Coronary artery (tissue), 2 donors: ENCODE measurements around the gene GNG4.
"Not testable (repeated sequence)": the region's sequence is repeated elsewhere in the genome, so short reads cannot be mapped to it uniquely, and the experiment has no call there.

Experiments used
- DNase-seq: peaks from one replicate; pipeline ENCODE4 v3.0.0-alpha.2; 2017; ENCODE audit warnings: low spot score
- H3K27ac ChIP-seq, 2 donors: fragments of 200-600 bp; sonication (generic); one replicate each; pipeline ENCODE4 v1.5.1; 2016 to 2019
- H3K4me3 ChIP-seq: fragments of 200-600 bp; sonication (generic); 2 replicates; pipeline ENCODE4 v1.5.1; 2016; ENCODE audit warnings: mild to moderate bottlenecking, moderate library complexity
- TF ChIP-seq, protein P1 (sequence below): fragments of 200-600 bp; sonication (generic); IDR thresholded peaks from one replicate; pipeline ENCODE4 v1.5.1; 2019; ENCODE audit warnings: antibody characterized with exemption

Gene GNG4

DNA sequence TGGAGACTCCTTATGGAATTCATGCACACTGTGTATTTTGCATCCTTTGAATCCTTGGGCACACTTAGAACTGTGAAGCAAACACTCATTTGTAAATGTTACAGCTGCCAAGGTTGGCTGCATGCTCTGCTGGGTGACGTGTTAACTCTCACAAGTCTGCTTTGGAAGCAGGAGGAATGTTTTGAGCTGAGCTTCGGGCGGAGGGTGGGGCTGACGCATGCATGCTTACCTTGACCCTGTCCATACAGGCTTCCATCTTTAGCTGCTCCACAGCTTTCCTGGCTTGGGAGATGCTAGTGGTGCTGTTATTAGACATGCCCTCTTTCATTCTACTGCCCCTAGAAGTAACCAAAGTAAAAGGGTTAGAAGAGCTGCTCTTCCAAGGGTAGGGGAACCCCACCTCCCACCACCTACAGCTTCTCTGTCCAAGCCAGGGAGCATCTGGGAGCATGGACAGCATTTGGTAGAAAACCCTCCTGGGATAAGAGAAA lies 66.0 kb downstream of the GNG4 start:
- H3K27ac ChIP-seq = no peak overlapping the region
- TF ChIP-seq, protein P1, sequence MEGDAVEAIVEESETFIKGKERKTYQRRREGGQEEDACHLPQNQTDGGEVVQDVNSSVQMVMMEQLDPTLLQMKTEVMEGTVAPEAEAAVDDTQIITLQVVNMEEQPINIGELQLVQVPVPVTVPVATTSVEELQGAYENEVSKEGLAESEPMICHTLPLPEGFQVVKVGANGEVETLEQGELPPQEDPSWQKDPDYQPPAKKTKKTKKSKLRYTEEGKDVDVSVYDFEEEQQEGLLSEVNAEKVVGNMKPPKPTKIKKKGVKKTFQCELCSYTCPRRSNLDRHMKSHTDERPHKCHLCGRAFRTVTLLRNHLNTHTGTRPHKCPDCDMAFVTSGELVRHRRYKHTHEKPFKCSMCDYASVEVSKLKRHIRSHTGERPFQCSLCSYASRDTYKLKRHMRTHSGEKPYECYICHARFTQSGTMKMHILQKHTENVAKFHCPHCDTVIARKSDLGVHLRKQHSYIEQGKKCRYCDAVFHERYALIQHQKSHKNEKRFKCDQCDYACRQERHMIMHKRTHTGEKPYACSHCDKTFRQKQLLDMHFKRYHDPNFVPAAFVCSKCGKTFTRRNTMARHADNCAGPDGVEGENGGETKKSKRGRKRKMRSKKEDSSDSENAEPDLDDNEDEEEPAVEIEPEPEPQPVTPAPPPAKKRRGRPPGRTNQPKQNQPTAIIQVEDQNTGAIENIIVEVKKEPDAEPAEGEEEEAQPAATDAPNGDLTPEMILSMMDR = no peak
- DNase-seq = no peak
- H3K4me3 ChIP-seq = no peak overlapping the region

DNA sequence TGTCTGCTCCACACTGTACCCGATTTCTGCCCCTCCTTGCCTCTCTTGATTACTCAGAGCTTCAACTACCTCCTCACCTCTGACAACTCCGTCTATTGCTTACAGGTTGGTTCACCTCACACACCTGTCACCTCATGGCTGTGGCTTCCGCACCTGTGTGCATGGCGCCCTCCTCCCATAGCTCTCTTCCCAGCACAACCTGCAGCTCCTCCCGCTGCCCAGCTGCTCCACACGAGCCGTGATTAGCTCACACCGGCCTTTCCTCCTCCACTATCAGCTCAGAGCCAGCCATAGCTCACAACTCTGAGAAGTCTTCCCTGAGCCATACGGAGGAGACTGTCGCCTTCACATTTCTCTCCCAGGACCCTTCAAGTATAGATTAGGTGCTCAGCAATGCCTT lies 67.5 kb downstream of the GNG4 start:
- no peak for DNase-seq
- Histone ChIP-seq H3K27ac (no peak overlapping the region), H3K4me3 (no peak overlapping the region)
- TF ChIP-seq, protein P1 = no peak

DNA sequence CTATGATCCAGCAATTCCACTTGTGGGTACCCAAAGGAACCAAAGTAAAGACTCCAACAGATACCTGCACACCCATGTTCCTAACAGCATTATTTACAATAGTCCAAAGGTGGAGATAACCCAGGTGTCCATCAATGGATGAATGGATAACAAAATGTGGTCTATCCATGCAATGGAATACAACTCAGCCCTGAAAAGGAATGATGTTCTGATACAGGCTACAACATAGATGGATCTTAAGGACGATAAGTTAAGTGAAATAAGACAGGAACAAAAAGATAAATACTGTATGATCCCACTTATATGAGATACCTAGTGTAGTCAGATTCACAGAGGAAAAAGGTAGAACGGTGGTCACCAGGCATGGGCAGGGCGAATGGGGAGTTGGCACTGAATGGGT lies 69.7 kb downstream of the GNG4 start:
- no peak for DNase-seq
- TF ChIP-seq, protein P1 = no peak
- H3K4me3 ChIP-seq = no peak overlapping the region
- no peak overlapping the region for H3K27ac ChIP-seq

DNA sequence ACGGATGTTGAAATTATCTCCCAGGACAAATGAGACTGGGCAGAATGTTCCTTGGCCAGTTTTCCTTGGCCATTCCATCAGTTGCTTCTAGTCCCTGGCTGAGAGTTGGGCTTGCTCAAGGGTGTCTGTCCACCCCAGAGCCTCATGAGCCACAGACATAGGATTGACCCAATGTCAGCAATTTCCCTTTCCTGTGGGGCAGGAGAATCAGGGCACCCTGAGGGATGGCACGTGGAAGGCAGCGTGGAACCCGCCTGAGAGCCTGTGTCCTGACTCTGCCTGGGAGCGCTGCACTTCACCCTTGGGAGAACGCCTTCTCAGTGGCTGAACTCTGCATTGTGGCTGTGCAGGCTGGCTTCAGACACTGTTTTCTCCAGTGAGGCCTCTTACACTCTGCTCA lies 74.0 kb downstream of the GNG4 start:
- Histone ChIP-seq H3K27ac (no peak overlapping the region), H3K4me3 (no peak overlapping the region)
- TF ChIP-seq, protein P1 = no peak
- no peak for DNase-seq

DNA sequence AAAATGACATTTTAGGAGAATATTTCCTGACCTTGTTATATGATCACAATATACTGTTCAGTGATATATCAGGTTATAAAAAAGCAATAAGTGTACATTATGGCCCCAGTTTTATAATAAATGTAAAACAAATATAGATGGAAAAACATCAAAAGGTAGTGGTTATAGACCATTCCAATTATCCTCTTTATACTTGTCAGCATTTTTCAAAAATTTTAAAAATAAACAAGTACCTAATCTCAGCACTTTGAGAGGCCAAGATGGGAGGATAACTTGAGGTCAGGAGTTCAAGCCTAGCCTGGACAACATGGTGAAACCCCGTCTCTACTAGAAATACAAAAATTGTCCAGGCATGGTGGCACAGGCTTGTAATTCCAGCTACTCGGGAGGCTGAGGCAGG lies 75.7 kb downstream of the GNG4 start:
- Histone ChIP-seq H3K4me3 (no peak overlapping the region), H3K27ac (no peak overlapping the region)
- TF ChIP-seq, protein P1 = no peak
- DNase-seq = no peak

DNA sequence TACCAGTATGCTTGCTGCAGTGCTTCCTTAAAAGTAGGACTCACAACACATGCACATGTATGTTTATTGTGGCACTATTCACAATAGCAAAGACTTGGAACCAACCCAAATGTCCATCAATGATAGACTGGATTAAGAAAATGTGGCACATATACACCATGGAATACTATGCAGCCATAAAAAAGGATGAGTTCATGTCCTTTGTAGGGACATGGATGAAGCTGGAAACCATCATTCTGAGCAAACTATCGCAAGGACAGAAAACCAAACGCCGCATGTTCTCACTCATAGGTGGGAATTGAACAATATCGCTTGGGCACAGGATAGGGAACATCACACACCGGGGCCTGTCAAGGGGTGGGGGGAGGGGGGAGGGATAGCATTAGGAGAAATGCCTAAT lies 76.6 kb downstream of the GNG4 start:
- H3K4me3 ChIP-seq, DNase-seq, H3K27ac ChIP-seq: not testable (repeated sequence)

DNA sequence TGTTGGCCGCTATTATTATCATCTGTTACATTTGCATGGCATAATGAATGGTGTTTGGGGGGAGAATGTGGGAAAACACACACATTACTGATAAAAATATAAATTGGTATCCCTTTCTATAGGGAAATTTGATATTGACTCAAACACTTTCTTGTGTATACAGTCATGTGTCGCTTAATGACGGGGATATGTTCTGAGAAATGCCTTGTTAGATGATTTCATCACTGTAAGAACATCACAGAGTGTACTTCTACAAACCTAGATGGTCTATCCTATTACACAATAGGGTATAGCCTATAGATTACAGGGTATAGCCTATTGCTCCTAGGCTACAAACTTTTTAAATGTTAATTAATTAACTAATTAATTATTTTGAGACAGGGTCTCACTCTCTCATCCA lies 78.1 kb downstream of the GNG4 start:
- DNase-seq = no peak
- Histone ChIP-seq H3K4me3 (no peak overlapping the region), H3K27ac (no peak overlapping the region)
- TF ChIP-seq, protein P1 = no peak
